CD4-positive, alpha-beta T cell (primary cell): Measurements from ENCODE around the gene KCNK17. TPM values are rescaled to one million over a fixed set of nuclear protein-coding genes. Genes with fewer than 3 reads are reported as not detected.

Source experiments
- ATAC-seq: fragments of 200-7000 bp; cut with Tn5 transposase; one replicate; pipeline ENCODE4 v1.10.0; 2022; ENCODE audit warnings: mild to moderate bottlenecking; ENCODE audit not compliant: poor library complexity
- CTCF ChIA-PET: fragments of 350-600 bp; sonication (Branson Sonifier 250); formaldehyde crosslinking; loops from one replicate; lab custom pipeline; 2021; ENCODE audit warnings: antibody characterized with exemption, inconsistent platforms; lab: Charles Lee
- POLR2A ChIA-PET: fragments of 350-600 bp; sonication (Branson Sonifier 250); formaldehyde crosslinking; loops from one replicate; lab custom pipeline; 2021; ENCODE audit warnings: antibody characterized with exemption, inconsistent platforms; lab: Charles Lee
- DNase-seq, 14 experiments: peaks; one replicate each; pipeline ENCODE4 v3.0.0-alpha.2; 2013 to 2020; ENCODE audit warnings: mixed read lengths in 2 of 14
- H3K27ac ChIP-seq, 2 donors: one replicate each; pipeline versions ENCODE4 v1.5.1 to v1.7.0; 2013; ENCODE audit warnings: low read length in 2 of 2, low read depth in 1 of 2, mild to moderate bottlenecking in 1 of 2
- H3K27me3 ChIP-seq, 2 experiments: 1 replicate in 1 of 2; 2 replicates in 1 of 2; pipeline versions ENCODE4 v1.6.1 to v1.7.0; 2013; ENCODE audit warnings: low read length in 2 of 2, control low read depth in 1 of 2, mild to moderate bottlenecking in 1 of 2, moderate library complexity in 1 of 2; ENCODE audit not compliant: insufficient read depth in 2 of 2, control insufficient read depth in 1 of 2
- H3K36me3 ChIP-seq: one replicate; pipeline ENCODE4 v1.6.1; 2013; ENCODE audit warnings: low read length, control low read depth; ENCODE audit not compliant: insufficient read depth
- H3K4me1 ChIP-seq: one replicate; pipeline ENCODE4 v1.6.1; 2013; ENCODE audit warnings: low read length, control low read depth; ENCODE audit not compliant: insufficient read depth
- H3K4me3 ChIP-seq: one replicate; pipeline ENCODE4 v1.5.1; 2013; ENCODE audit warnings: mild to moderate bottlenecking, low read length, moderate library complexity
- H3K9me3 ChIP-seq, 2 experiments: 1 replicate in 1 of 2; 2 replicates in 1 of 2; pipeline versions ENCODE4 v1.6.1 to v1.7.0; 2013; ENCODE audit warnings: low read length in 2 of 2, mild to moderate bottlenecking in 2 of 2, control low read depth in 1 of 2, moderate library complexity in 1 of 2; ENCODE audit not compliant: control insufficient read depth in 1 of 2, insufficient read depth in 1 of 2
- H3K27ac Mint-ChIP-seq: one replicate; pipeline ENCODE4 v1.8.0; 2020; ENCODE audit warnings: mixed read lengths
- H3K27me3 Mint-ChIP-seq: one replicate; pipeline ENCODE4 v1.8.0; 2021; ENCODE audit warnings: mixed read lengths
- H3K36me3 Mint-ChIP-seq: one replicate; pipeline ENCODE4 v1.8.0; 2021; ENCODE audit warnings: low read depth, mixed read lengths
- H3K4me1 Mint-ChIP-seq: one replicate; pipeline ENCODE4 v1.8.0; 2021; ENCODE audit warnings: low read depth, mixed read lengths
- H3K4me3 Mint-ChIP-seq: one replicate; pipeline ENCODE4 v1.8.0; 2020; ENCODE audit warnings: mild to moderate bottlenecking, mixed read lengths
- H3K9me3 Mint-ChIP-seq: one replicate; pipeline ENCODE4 v1.8.0; 2020; ENCODE audit warnings: mixed read lengths
- CTCF ChIP-seq: fragments of 200-600 bp; IDR thresholded peaks from one replicate; pipeline ENCODE4 v1.8.0; 2022; ENCODE audit warnings: antibody characterized with exemption, mild to moderate bottlenecking
- intact Hi-C, 2 experiments: fragments of 100-400 bp; cut with DNase I in 1 of 2; cut with micrococcal nuclease in 1 of 2; formaldehyde crosslinking; loops; one replicate each; pipeline versions ENCODE4 v1.15.1 to v1.9.0; 2023 to 2025; cut with DNase I, micrococcal nuclease
- total RNA-seq, 174 experiments: library from RNA in 2 of 174; stranded (reverse) in 2 of 174; gene quantifications; one replicate each; pipeline ENCODE4 v1.2.3 and lab custom pipeline; 2021 to 2026

The KCNK17 gene
- total RNA-seq, 2 experiments from 2014 or later = not detected

- CTCF ChIA-PET = no interaction called here
- Mint-ChIP-seq H3K36me3 (no peaks in the 10 kb centered on the region), H3K4me3 (no peak overlapping the region), H3K4me1 (no peaks in the 10 kb centered on the region), H3K9me3 (no peaks in the 10 kb centered on the region), H3K27ac (no peak overlapping the region), H3K27me3 (peaks cover 59% of the 10 kb centered on the region)
- Histone ChIP-seq H3K27me3 (peaks cover 39 to 51% of the 10 kb centered on the region in 2 experiments), H3K36me3 (no peaks in the 10 kb centered on the region), H3K9me3 (no peaks in the 10 kb centered on the region), H3K4me3 (peak overlapping the region; percentile 20), H3K4me1 (peaks cover 10% of the 10 kb centered on the region), H3K27ac (no peak overlapping the region)
- DNase-seq (no peak), ATAC-seq (no peak)
- intact Hi-C loops = no loop called here
- no peak for TF ChIP-seq CTCF
- POLR2A ChIA-PET = no interaction called here
These were observed 520 bp downstream of the KCNK17 start for GRCh38 chr6:39313526-39314272.

GRCh38 chr6:39312912-39313525 lies 1.2 kb downstream of the KCNK17 start:
- H3K36me3 Mint-ChIP-seq = no peaks in the 10 kb centered on the region
- intact Hi-C loops = no loop called here

GRCh38 chr6:39310542-39310941 lies 3.7 kb downstream of the KCNK17 start:
- no peak for TF ChIP-seq CTCF
- Mint-ChIP-seq H3K9me3 (no peaks in the 10 kb centered on the region), H3K4me1 (no peaks in the 10 kb centered on the region), H3K27ac (no peak overlapping the region), H3K36me3 (no peaks in the 10 kb centered on the region), H3K4me3 (no peak overlapping the region), H3K27me3 (peaks cover 41% of the 10 kb centered on the region)
- Histone ChIP-seq H3K36me3 (no peaks in the 10 kb centered on the region), H3K27ac (no peak overlapping the region), H3K4me1 (peaks cover 10% of the 10 kb centered on the region), H3K4me3 (no peak overlapping the region), H3K9me3 (no peaks in the 10 kb centered on the region), H3K27me3 (peaks cover 38 to 40% of the 10 kb centered on the region in 2 experiments)
- ChIA-PET POLR2A (no interaction called here), CTCF (interaction anchor here (1.1 to 1.6 kb wide), 3 partner anchors 145 to 438 kb away, joined by 4 to 5 read pairs (median 5); no protein-coding TSS in a partner anchor)
- ATAC-seq = no peak
- DNase-seq = no peak
- intact Hi-C loops = loop anchor here (1.0 kb wide), 1 partner anchor 438 kb away; no protein-coding TSS in a partner anchor

More at GRCh38 chr6:39312912-39313525, 1.2 kb downstream of the KCNK17 start:
- no peak for TF ChIP-seq CTCF
- Histone ChIP-seq H3K9me3 (no peaks in the 10 kb centered on the region), H3K27ac (no peak overlapping the region), H3K4me1 (peaks cover 10% of the 10 kb centered on the region), H3K36me3 (no peaks in the 10 kb centered on the region), H3K4me3 (peak overlapping the region; percentile 20), H3K27me3 (peaks cover 39 to 51% of the 10 kb centered on the region in 2 experiments)
- no peaks in the 10 kb centered on the region for H3K4me1 Mint-ChIP-seq
- no peaks in the 10 kb centered on the region for H3K9me3 Mint-ChIP-seq
- H3K27me3 Mint-ChIP-seq = peaks cover 59% of the 10 kb centered on the region
- DNase-seq (no peak), ATAC-seq (no peak)
- ChIA-PET CTCF (no interaction called here), POLR2A (no interaction called here)
- no peak overlapping the region for H3K27ac Mint-ChIP-seq
- no peak overlapping the region for H3K4me3 Mint-ChIP-seq
